GM18508 (cell line): Measurements from ENCODE around the gene CDK11B.
"Not testable (repeated sequence)": the region's sequence is repeated elsewhere in the genome, so short reads cannot be mapped to it uniquely, and the experiment has no call there.

Source experiments
- ATAC-seq: cut with Tn5 transposase; IDR thresholded peaks from one replicate; pipeline ENCODE4 v1.9.1; 2021; ENCODE audit warnings: moderate number of reproducible peaks; ENCODE audit not compliant: insufficient read depth, unreplicated experiment

CDK11B gene

GRCh38 chr1:1662830-1663560 is 4.2 kb upstream of the CDK11B start:
- ATAC-seq, result not testable (repeated sequence)

- ATAC-seq, result not testable (repeated sequence)
Measured at GRCh38 chr1:1662392-1662791, 3.6 kb upstream of the CDK11B start.

- not testable (repeated sequence) for ATAC-seq
Measured at GRCh38 chr1:1648265-1648664, 10.5 kb downstream of the CDK11B start.

- ATAC-seq, result not testable (repeated sequence)
Measured at GRCh38 chr1:1647567-1648241, 11.1 kb downstream of the CDK11B start.

GRCh38 chr1:1646326-1646725 is 12.5 kb downstream of the CDK11B start:
- not testable (repeated sequence) for ATAC-seq

GRCh38 chr1:1640711-1641461 is 17.9 kb downstream of the CDK11B start:
- ATAC-seq, result not testable (repeated sequence)

- not testable (repeated sequence) for ATAC-seq
Measured at GRCh38 chr1:1640081-1640480, 18.7 kb downstream of the CDK11B start.

- not testable (repeated sequence) for ATAC-seq
Measured at GRCh38 chr1:1639368-1639767, 19.4 kb downstream of the CDK11B start.

GRCh38 chr1:1638528-1638927 is 20.3 kb downstream of the CDK11B start:
- not testable (repeated sequence) for ATAC-seq

GRCh38 chr1:1637479-1637875 is 21.3 kb downstream of the CDK11B start:
- ATAC-seq, result not testable (repeated sequence)

- not testable (repeated sequence) for ATAC-seq
Measured at GRCh38 chr1:1636621-1637478, 22.0 kb downstream of the CDK11B start.

GRCh38 chr1:1634613-1635012 is 24.2 kb downstream of the CDK11B start:
- not testable (repeated sequence) for ATAC-seq

- ATAC-seq, result not testable (repeated sequence)
Measured at GRCh38 chr1:1633409-1633808, 25.4 kb downstream of the CDK11B start.

GRCh38 chr1:1631782-1632420 is 26.9 kb downstream of the CDK11B start, which contains the start of gene MMP23B:
TSS of gene MMP23B (plus strand) at chr1:1632173. CDS start at chr1:1632219, 46 bp downstream.
- no peak for ATAC-seq

- ATAC-seq, result no peak
Measured at GRCh38 chr1:1630965-1631781, 27.6 kb downstream of the CDK11B start.

- ATAC-seq, result no peak
Measured at GRCh38 chr1:1630191-1630964, 28.4 kb downstream of the CDK11B start.

- ATAC-seq, result no peak
Measured at GRCh38 chr1:1629430-1630190, 29.2 kb downstream of the CDK11B start.
